H1 (cell line): ENCODE measurements around the gene SEMA4F. TPM values are rescaled to one million over a fixed set of nuclear protein-coding genes. Genes with fewer than 3 reads are reported as not detected.

ENCODE experiments used
- CTCF ChIA-PET: fragments of 300-600 bp; sonication (Branson Sonifier 250); formaldehyde crosslinking; loops from one replicate; lab custom pipeline; 2021; ENCODE audit not compliant: partially characterized antibody; lab: Charles Lee
- POLR2A ChIA-PET: fragments of 300-600 bp; sonication (Branson Sonifier 250); formaldehyde crosslinking; loops from one replicate; lab custom pipeline; 2021; ENCODE audit warnings: inconsistent platforms; ENCODE audit not compliant: partially characterized antibody; lab: Charles Lee
- DNase-seq, 2 experiments: peaks; one replicate each; pipeline versions ENCODE4 v3.0.0 to v3.0.0-alpha.2; 2010 to 2022; ENCODE audit warnings: low spot score in 2 of 2, low read depth in 1 of 2, mixed read lengths in 1 of 2
- FAIRE-seq: peaks from 2 replicates; lab custom pipeline; 2011; peaks lifted over from hg19 to GRCh38; lab: Jason Lieb, UNC
- H2AFZ ChIP-seq: 2 replicates; pipeline ENCODE4 v1.8.1; 2012; ENCODE audit warnings: low read length, inconsistent platforms
- H2AK5ac ChIP-seq: 2 replicates; pipeline ENCODE4 v1.6.1; 2013; ENCODE audit warnings: low read depth, low read length
- H2BK120ac ChIP-seq: replicated peaks from 2 replicates; pipeline ENCODE3; 2013; ENCODE audit warnings: low read depth, low read length, inconsistent platforms
- H2BK12ac ChIP-seq: 2 replicates; pipeline ENCODE4 v1.6.1; 2013; ENCODE audit warnings: low read depth, low read length
- H2BK15ac ChIP-seq: 2 replicates; pipeline ENCODE4 v1.6.1; 2013; ENCODE audit warnings: low read length
- H2BK20ac ChIP-seq: 2 replicates; pipeline ENCODE4 v1.6.1; 2013; ENCODE audit warnings: low read length
- H2BK5ac ChIP-seq: 2 replicates; pipeline ENCODE4 v1.6.1; 2013; ENCODE audit warnings: low read depth, low read length
- H3K14ac ChIP-seq: 2 replicates; pipeline ENCODE4 v1.6.1; 2013; ENCODE audit warnings: inconsistent platforms; ENCODE audit not compliant: insufficient read length
- H3K18ac ChIP-seq: 2 replicates; pipeline ENCODE4 v1.6.1; 2013; ENCODE audit warnings: low read length; ENCODE audit errors: extremely low read depth
- H3K23ac ChIP-seq: 2 replicates; pipeline ENCODE4 v1.6.1; 2013; ENCODE audit warnings: inconsistent platforms; ENCODE audit not compliant: insufficient read length
- H3K23me2 ChIP-seq: 2 replicates; pipeline ENCODE4 v1.6.1; 2013; ENCODE audit warnings: low read depth, low read length
- H3K27ac ChIP-seq: 2 replicates; pipeline ENCODE4 v1.6.1; 2011; ENCODE audit warnings: low read depth, low read length, inconsistent platforms
- H3K27me3 ChIP-seq, 4 experiments: replicated peaks in 1 of 4; 1 replicate in 1 of 4; 2 replicates in 3 of 4; pipeline versions ENCODE4 v1.6.1 to v1.8.1; 2011 to 2013; ENCODE audit warnings: low read length in 3 of 4, mild to moderate bottlenecking in 3 of 4, inconsistent platforms in 2 of 4, mixed read lengths in 2 of 4, moderate library complexity in 1 of 4; ENCODE audit not compliant: control insufficient read depth in 3 of 4, insufficient read depth in 3 of 4; ENCODE audit errors: extremely low read depth in 1 of 4
- H3K36me3 ChIP-seq, 4 experiments: 2 replicates each; pipeline versions ENCODE4 v1.6.1 to v1.8.1; 2011 to 2013; ENCODE audit warnings: mild to moderate bottlenecking in 4 of 4, low read length in 3 of 4, moderate library complexity in 2 of 4, control low read depth in 1 of 4, inconsistent platforms in 1 of 4; ENCODE audit not compliant: insufficient read depth in 4 of 4, control insufficient read depth in 2 of 4
- H3K4ac ChIP-seq: replicated peaks from 2 replicates; pipeline ENCODE3; 2013; ENCODE audit warnings: low read length, low read depth, mixed read lengths, inconsistent platforms; ENCODE audit not compliant: insufficient read length
- H3K4me1 ChIP-seq, 4 experiments: replicated peaks in 1 of 4; 1 replicate in 1 of 4; 2 replicates in 3 of 4; pipeline versions ENCODE4 v1.6.1 to v1.8.1; 2011 to 2013; ENCODE audit warnings: low read length in 3 of 4, inconsistent platforms in 2 of 4, mixed read lengths in 1 of 4; ENCODE audit not compliant: insufficient read depth in 4 of 4, control insufficient read depth in 3 of 4
- H3K4me2 ChIP-seq, 2 experiments: 2 replicates each; pipeline versions ENCODE4 v1.6.1 to v1.8.1; 2011 to 2013; ENCODE audit warnings: low read depth in 2 of 2, low read length in 2 of 2, control low read depth in 1 of 2, inconsistent platforms in 1 of 2, mild to moderate bottlenecking in 1 of 2; ENCODE audit not compliant: insufficient read depth in 1 of 2
- H3K4me3 ChIP-seq, 4 experiments: fragments of 200-600, 300-600 bp in 1 of 4; sonication (generic), shearing (Covaris generic), sonication (Bioruptor Twin) in 1 of 4; 2 replicates each; pipeline versions ENCODE4 v1.5.1 to v1.8.1; 2011 to 2016; ENCODE audit warnings: low read length in 4 of 4, low read depth in 3 of 4, control low read depth in 2 of 4, inconsistent platforms in 2 of 4, mild to moderate bottlenecking in 2 of 4, mixed read lengths in 1 of 4, moderate library complexity in 1 of 4; ENCODE audit not compliant: insufficient read depth in 2 of 4; ENCODE audit errors: extremely low read depth in 1 of 4
- H3K56ac ChIP-seq: replicated peaks from 2 replicates; pipeline ENCODE3; 2013; ENCODE audit warnings: low read depth, mild to moderate bottlenecking, mixed read lengths, low read length, inconsistent platforms; ENCODE audit not compliant: insufficient read length
- H3K79me1 ChIP-seq: 2 replicates; pipeline ENCODE4 v1.6.1; 2013; ENCODE audit warnings: low read depth, low read length, control low read depth
- H3K79me2 ChIP-seq, 2 experiments: 2 replicates each; pipeline versions ENCODE4 v1.6.1 to v1.8.1; 2012 to 2013; ENCODE audit warnings: low read length in 2 of 2, mild to moderate bottlenecking in 2 of 2, inconsistent platforms in 1 of 2; ENCODE audit not compliant: insufficient read depth in 2 of 2, control insufficient read depth in 1 of 2
- H3K9ac ChIP-seq, 4 experiments: replicated peaks in 1 of 4; 1 replicate in 1 of 4; 2 replicates in 3 of 4; pipeline versions ENCODE4 v1.6.1 to v1.8.1; 2011 to 2013; ENCODE audit warnings: low read depth in 3 of 4, low read length in 3 of 4, control low read depth in 2 of 4, mild to moderate bottlenecking in 2 of 4, moderate library complexity in 2 of 4, inconsistent platforms in 1 of 4; ENCODE audit errors: extremely low read depth in 1 of 4
- H3K9me3 ChIP-seq, 2 experiments: 2 replicates each; pipeline versions ENCODE4 v1.6.1 to v1.8.1; 2012 to 2013; ENCODE audit warnings: mild to moderate bottlenecking in 2 of 2, moderate library complexity in 2 of 2, control low read depth in 1 of 2, inconsistent platforms in 1 of 2, low read depth in 1 of 2, low read length in 1 of 2, mixed read lengths in 1 of 2; ENCODE audit not compliant: insufficient read depth in 2 of 2
- H4K20me1 ChIP-seq, 2 experiments: replicated peaks in 1 of 2; 2 replicates each; pipeline versions ENCODE3 to v1.8.1; 2011 to 2013; ENCODE audit warnings: inconsistent platforms in 2 of 2, low read length in 2 of 2, mild to moderate bottlenecking in 1 of 2; ENCODE audit not compliant: insufficient read depth in 2 of 2, control insufficient read depth in 1 of 2
- H4K5ac ChIP-seq: 2 replicates; pipeline ENCODE4 v1.6.1; 2013; ENCODE audit warnings: low read length, low read depth, mixed read lengths, inconsistent platforms; ENCODE audit not compliant: insufficient read length
- H4K8ac ChIP-seq: 2 replicates; pipeline ENCODE4 v1.8.0; 2013; ENCODE audit warnings: mild to moderate bottlenecking, moderate library complexity, low read length, inconsistent platforms; ENCODE audit not compliant: insufficient read depth; ENCODE audit errors: extremely low read depth
- H4K91ac ChIP-seq: replicated peaks from 2 replicates; pipeline ENCODE3; 2013; ENCODE audit warnings: low read length, mixed read lengths, inconsistent platforms; ENCODE audit not compliant: insufficient read length
- BRCA1 ChIP-seq: IDR thresholded peaks from 2 replicates; pipeline ENCODE4 v1.6.1; 2012; ENCODE audit warnings: low read depth, low read length, improper control_type of control experiment
- GTF2F1 ChIP-seq: IDR thresholded peaks from 2 replicates; pipeline ENCODE4 v1.6.1; 2012; ENCODE audit warnings: low read depth, low read length, improper control_type of control experiment, borderline replicate concordance
- POU5F1 ChIP-seq: IDR thresholded peaks from 2 replicates; pipeline ENCODE4 v1.6.1; 2011; ENCODE audit warnings: low read depth, mild to moderate bottlenecking, low read length, moderate library complexity
- SAP30 ChIP-seq: fragments of 300-600 bp; sonication (generic); IDR thresholded peaks from 2 replicates; pipeline ENCODE4 v1.7.1; 2012; ENCODE audit warnings: low read length, moderate library complexity, mild to moderate bottlenecking, inconsistent platforms; ENCODE audit not compliant: insufficient read depth, insufficient replicate concordance
- SIN3A ChIP-seq, 2 experiments: IDR thresholded peaks in 1 of 2; conservative IDR thresholded peaks in 1 of 2; 2 replicates each; pipeline ENCODE4 v1.6.1; 2011 to 2012; ENCODE audit warnings: low read length in 2 of 2, improper control_type of control experiment in 1 of 2, low read depth in 1 of 2, mild to moderate bottlenecking in 1 of 2
- WGBS, 2 experiments: shearing (Covaris generic) in 1 of 2; methylation state at CpG; one replicate each; pipeline versions ENCODE4 v1.1.6 to v1.1.7; 2013 to 2015; ENCODE audit warnings: low lambda C conversion rate in 2 of 2, mixed read lengths in 2 of 2, inconsistent platforms in 1 of 2, low coverage in 1 of 2, missing lambda C conversion rate in 1 of 2; ENCODE audit not compliant: insufficient replicate concordance in 2 of 2, insufficient coverage in 1 of 2, insufficient read length in 1 of 2; ENCODE audit errors: extremely low coverage in 1 of 2, missing lambda C conversion rate in 1 of 2; 5-methylcytosine and 5-hydroxymethylcytosine counted together
- polyA plus RNA-seq, 7 experiments: library from polyadenylated mRNA; depleted of rRNA in 3 of 7; stranded (reverse) in 5 of 7; unstranded in 2 of 7; fragments of >200 nt in 5 of 7; fragments of 200-250 nt in 2 of 7; gene quantifications; 1 replicate in 5 of 7; 2 replicates in 1 of 7; 4 replicates in 1 of 7; pipeline versions ENCODE4 v1.2.1 to v1.2.3, GENCODE V29; 2011 to 2013; ENCODE audit warnings: missing spikeins in 2 of 7, mixed read lengths in 2 of 7
- total RNA-seq: library from RNA; stranded (reverse); fragmentation: NEBNext Ultra II Directional; extraction: Animal tissue kit (Norgen Biotek cat#: 25700); gene quantifications from 2 replicates; pipeline ENCODE4 v1.2.1, GENCODE V29; 2021

SEMA4F gene
- total and polyA plus RNA-seq, 2 of the 8 experiments (the other 6 are each of a cell fraction or from before 2014, with no cell fraction given) = 3.3 to 3.4 TPM

DNA sequence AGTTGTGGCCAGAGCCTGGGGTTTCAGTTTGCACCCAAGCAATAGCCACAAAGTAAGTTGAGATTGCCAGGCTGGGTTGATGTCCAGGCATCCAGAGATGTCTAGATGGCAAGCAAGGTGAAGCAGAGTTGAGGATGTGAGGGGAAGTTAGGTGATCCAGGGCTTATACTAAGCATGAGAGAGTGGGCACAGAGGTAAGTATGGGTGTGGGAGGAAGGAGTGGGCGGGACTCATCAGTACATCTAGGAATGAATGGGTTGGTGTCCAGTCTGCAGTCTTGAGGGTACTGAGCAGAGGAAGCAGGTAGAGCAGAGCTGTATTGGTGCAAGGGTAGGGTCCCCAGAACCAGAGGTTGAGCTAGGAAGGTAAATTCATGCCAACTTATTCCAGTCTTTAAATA lies 1.5 kb downstream of the SEMA4F start:
- no peak overlapping the region for H2BK5ac ChIP-seq
- no peak overlapping the region for H4K91ac ChIP-seq
- H2BK20ac ChIP-seq = no peak overlapping the region
- no peak overlapping the region for H4K5ac ChIP-seq
- H3K9me3 ChIP-seq = no peaks in the 10 kb centered on the region
- no peak overlapping the region; the same call in 1 of the 2 replicates for H2AK5ac ChIP-seq
- peaks cover 11% of the 10 kb centered on the region; the same call in 1 of the 2 replicates for H3K23me2 ChIP-seq
- peaks cover 12 to 20% (median 17%) of the 10 kb centered on the region in 4 experiments for H3K27me3 ChIP-seq
- H3K27ac ChIP-seq = no peak overlapping the region
- CTCF ChIA-PET = no interaction called here
- H4K20me1 ChIP-seq = peaks cover 0 to 3% of the 10 kb centered on the region in 2 experiments
- H3K4me2 ChIP-seq = no peak overlapping the region; a peak in 1 of 4 replicates
- no peak overlapping the region for H3K14ac ChIP-seq
- no peak overlapping the region for H3K18ac ChIP-seq
- no peaks in the 10 kb centered on the region for H3K79me1 ChIP-seq
- H3K4me3 ChIP-seq = no peak overlapping the region
- H2BK12ac ChIP-seq = no peak overlapping the region
- POLR2A ChIA-PET = interaction anchor here (1.2 kb wide), 1 partner anchor 15 kb away, joined by 3 read pairs; no protein-coding TSS in a partner anchor
- no peak overlapping the region for H2AFZ ChIP-seq
- H3K36me3 ChIP-seq = no peaks in the 10 kb centered on the region
- WGBS, 2 experiments = 81% methylated on average over 1 of the region's 1 CpG; no CpG with 5 or more reads in 1 of the 2 experiments
- H2BK120ac ChIP-seq = no peak overlapping the region
- H3K4me1 ChIP-seq = peaks cover 0 to 7% (median 4%) of the 10 kb centered on the region in 4 experiments; a peak in 2 of 7 replicates
- DNase-seq = no peak
- H3K23ac ChIP-seq = no peak overlapping the region
- no peak overlapping the region for H3K9ac ChIP-seq
- no peak overlapping the region for H4K8ac ChIP-seq
- FAIRE-seq = no peak
- no peak overlapping the region for H2BK15ac ChIP-seq
- no peaks in the 10 kb centered on the region for H3K79me2 ChIP-seq
- no peak overlapping the region for H3K56ac ChIP-seq
- no peak overlapping the region for H3K4ac ChIP-seq
- no peak for TF ChIP-seq GTF2F1
- no peak for TF ChIP-seq SAP30
- no peak for TF ChIP-seq BRCA1
- TF ChIP-seq SIN3A (conservative IDR thresholded peaks at IDR 0.05 in 1 of 2, IDR thresholded peaks at IDR 0.05 in 1 of 2; ENCODE audit: low read depth in 1 of 2, low read length in 2 of 2) = no peak
- no peak for TF ChIP-seq POU5F1
